ENCODE results near the gene EFCAB10.

DNA sequence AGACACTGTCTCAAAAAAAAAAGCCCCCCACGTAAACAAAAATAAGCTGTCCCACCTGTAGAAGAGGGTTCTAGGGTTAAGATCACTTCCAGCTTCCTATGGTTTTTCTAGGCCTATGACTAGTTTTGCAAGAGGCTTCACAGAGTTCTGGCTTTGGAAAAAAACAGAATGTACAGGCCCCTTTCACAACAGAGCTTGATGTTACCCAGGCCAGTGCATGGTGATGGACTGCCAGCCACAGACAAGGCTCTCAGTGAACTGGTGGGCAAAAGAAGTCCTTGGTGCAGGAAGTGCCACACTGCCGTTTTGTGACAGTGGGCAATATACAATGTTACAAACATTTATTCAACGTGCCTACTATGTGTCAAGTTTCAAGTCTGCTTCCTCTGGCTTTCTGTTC, 18.3 kb upstream of the EFCAB10 start:
- no peak for TF ChIP-seq POLR2A (IDR thresholded peaks at IDR 0.05)
- TF ChIP-seq, protein P1, sequence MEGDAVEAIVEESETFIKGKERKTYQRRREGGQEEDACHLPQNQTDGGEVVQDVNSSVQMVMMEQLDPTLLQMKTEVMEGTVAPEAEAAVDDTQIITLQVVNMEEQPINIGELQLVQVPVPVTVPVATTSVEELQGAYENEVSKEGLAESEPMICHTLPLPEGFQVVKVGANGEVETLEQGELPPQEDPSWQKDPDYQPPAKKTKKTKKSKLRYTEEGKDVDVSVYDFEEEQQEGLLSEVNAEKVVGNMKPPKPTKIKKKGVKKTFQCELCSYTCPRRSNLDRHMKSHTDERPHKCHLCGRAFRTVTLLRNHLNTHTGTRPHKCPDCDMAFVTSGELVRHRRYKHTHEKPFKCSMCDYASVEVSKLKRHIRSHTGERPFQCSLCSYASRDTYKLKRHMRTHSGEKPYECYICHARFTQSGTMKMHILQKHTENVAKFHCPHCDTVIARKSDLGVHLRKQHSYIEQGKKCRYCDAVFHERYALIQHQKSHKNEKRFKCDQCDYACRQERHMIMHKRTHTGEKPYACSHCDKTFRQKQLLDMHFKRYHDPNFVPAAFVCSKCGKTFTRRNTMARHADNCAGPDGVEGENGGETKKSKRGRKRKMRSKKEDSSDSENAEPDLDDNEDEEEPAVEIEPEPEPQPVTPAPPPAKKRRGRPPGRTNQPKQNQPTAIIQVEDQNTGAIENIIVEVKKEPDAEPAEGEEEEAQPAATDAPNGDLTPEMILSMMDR (IDR thresholded peaks at IDR 0.05): no peak

Measured in esophagus squamous epithelium (tissue), 4 donors.